HG02885 (cell line): ENCODE data around the gene PTX3.

ENCODE experiments used
- ATAC-seq: cut with Tn5 transposase; IDR thresholded peaks from one replicate; pipeline ENCODE4 v1.9.1; 2021; ENCODE audit warnings: mild to moderate bottlenecking; ENCODE audit not compliant: unreplicated experiment, poor library complexity

Gene PTX3

DNA sequence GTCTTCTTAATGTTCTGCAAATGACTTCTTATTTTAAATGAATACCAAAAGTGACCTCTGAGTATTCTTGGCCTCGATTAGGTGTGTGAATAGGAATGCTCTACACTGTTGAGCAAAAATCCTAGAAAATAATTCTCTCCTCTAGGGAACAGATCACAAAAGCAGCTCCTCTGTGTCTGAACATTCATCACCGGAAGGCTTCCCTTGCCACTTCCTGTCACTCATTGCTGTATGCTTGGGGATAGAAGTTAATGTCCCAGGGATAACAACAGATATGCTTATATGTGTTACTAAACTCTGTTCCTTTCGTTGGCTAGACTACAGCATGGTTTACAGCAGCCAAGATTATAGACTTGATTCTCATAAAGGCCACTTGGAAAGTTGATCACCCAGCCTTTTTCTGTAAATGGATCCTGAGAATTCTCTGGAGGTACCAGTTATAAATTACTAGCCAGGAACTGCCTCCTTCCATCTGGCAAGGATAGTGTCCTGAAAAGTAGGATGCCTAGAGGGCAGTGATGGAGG, 16.0 kb upstream of the PTX3 start:
- ATAC-seq: no peak

DNA sequence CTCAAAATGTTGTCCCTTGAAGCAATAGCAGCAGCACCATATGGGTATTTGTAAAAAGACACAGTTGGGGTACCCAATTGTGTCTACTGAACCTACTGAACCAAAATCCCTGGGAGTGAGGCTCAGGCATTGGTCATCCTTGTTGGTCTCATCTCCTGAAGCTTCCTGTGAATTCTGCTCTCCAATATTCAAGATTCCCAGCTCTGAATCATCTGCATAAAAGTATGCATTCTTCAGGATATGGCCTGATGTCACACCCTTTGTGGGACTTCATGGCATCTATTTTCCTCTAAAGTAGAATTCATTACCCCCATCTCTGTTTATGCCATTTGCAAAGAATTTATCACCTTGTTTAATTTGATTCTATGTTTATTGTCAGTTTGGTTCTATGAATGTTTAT, 13.3 kb upstream of the PTX3 start:
- no peak for ATAC-seq

DNA sequence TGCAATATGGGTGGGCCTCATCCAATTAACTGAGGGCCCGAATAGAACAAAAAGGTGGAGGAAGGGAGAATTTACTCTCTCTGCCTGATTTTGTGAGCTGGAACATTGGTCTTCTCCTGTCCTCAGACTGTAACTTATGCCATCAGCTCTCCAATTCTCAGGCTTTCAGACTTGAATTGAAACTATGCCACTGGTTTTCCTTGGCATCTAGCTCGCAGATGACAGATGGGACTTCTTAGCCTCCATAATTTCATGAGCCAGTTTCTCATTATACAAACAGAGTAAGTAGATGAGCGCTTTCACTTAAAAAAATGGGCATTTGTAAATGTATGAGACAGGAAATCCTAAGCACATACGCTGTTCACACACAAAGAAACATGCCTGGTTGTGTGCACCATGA, 8.7 kb upstream of the PTX3 start:
- ATAC-seq: no peak

DNA sequence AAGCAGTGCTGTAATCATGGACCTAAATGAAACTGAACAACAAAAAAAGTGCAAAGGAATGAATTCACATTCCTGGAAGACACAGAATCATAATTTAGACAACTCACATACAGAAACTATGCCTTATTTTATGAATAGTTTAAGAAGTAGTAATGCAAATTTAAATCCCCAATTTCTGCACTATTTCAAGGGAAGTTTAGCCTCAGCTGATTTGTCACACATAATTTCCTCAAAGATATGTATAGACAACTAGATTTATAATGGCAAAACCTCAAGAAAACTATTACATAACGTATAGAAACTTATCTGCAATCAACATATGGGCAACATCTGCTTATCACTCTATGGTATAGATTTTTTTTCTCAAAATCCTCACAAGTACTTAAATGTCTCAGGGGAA, 7.8 kb upstream of the PTX3 start:
- ATAC-seq: no peak

DNA sequence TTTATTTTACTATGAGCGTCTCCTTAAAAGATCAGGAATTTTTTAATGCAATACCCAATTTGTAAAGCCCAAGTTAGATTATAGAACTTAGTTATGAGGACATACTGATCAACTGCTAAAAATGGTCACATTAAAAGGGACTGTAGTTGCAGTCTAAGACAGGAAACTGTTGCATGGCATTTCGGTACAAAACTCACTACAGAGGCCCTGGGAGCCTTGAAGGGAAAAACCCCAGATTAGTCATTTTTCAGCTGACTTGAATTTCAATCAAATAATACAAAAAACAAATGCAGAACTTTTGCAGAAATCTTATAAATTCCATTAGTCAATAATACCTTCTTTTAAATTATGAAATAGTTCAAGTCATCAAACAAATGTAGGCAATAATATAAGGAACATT, 6.9 kb upstream of the PTX3 start:
- ATAC-seq: no peak

DNA sequence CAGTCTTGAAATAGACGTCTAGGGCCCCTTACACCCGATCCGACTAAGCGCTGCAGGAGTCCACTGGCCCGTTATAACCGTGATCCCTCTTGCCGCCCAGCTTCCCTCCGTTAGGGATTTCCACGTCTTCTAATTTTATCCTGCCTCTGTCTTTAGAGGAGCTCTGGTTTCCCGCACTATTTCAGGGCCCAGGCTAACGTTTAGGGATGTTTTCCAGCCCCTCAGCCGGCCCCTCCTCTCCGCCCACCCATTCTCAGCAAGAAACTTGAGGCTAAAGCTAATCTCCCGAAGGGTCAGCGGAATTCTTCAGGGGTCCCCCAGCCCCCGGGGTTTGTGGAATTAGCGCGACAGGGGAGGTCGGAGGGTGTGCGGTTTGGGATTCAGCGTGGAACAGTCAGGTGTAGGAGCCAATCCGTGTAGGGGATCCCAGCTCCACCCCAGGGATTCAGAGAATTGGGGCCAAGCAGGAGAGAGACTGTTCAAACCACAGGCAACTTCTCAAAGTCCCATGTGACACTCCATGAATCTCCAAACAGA, 1.6 kb downstream of the PTX3 start:
- no peak for ATAC-seq

DNA sequence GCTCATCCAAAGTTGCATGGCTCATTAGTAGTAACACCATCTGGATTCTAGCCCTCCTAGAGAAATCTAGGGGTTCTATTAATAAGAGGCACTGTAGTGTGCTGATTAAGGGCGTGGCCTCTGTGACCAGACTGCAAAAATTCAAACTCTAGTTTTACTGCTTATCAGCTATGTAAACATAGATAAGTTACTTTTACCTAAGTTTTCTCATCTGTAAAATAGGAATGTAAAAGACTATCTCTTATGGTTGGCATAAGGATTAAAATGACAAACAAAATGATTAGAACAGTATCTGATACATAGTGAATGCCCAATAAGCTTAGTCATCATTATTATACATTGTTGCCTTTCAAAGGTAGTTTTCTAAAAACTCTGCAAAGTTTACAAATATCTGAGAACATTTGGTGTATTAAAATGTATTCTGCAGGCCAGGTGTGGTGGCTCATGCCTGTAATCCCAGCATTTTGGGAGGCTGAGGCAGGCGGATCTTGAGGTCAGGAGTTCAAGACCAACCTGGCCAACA, 4.5 kb downstream of the PTX3 start:
- no peak for ATAC-seq

DNA sequence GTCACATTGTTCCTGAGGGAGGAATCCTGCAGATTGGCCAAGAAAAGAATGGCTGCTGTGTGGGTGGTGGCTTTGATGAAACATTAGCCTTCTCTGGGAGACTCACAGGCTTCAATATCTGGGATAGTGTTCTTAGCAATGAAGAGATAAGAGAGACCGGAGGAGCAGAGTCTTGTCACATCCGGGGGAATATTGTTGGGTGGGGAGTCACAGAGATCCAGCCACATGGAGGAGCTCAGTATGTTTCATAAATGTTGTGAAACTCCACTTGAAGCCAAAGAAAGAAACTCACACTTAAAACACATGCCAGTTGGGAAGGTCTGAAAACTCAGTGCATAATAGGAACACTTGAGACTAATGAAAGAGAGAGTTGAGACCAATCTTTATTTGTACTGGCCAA, 6.1 kb downstream of the PTX3 start:
- ATAC-seq: no peak

DNA sequence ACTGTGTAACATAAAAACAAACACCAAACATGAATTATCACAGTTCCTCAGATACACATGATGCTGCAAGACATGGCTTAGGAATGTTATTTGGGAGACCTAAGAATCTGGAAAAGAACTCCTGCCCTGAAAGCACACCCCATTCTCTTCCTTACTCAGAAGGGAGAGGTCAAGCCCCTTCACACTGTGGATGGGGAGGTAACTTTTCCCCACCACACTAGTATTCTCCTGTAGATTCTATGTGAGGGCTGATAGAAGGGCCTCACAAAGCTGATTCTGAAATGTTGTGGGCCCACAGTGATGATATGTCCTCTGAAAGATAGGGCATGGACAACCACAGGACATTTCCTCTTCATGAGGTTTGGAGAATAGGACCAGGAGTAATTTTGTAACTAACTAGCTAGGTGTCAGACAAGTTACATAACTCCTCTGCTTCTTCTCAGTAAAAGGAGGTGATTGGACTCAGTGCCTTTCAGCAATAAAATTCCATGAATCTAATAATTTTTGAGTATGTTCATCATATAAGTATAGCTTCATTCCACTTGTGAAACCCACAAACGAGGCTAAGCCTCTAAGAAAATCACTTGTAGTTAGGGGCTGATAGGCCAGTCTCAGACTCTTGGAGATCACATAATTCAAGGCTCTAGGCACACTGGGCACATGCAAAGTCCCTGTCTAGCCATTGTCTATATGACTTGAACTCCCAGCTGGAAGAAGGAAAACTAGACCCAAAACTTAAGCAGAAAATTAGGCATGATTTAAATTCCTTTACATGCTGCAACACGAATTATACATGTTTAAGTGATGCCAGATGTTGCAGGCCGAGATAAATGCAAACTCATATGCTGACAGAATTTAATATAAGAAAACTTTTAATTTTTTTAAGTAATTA, 7.5 kb downstream of the PTX3 start:
- ATAC-seq: no peak

DNA sequence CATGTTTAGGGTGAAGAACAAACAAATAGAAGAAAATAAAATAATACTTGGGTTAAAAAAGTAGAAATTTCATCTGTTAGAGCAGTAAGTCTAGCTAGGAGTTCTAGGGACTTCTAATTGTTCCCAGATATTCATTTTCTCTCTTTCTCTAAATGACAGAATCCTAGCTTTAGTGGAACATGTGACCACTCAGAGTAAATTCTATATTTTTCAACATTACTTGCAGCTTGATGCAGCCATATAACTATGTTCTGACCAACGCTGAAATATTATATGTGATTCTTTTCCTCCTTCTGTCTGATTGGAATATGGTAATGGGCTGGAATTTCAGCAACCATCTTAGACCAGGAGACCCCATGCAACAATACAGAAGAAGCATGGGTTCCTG, 8.1 kb downstream of the PTX3 start:
- no peak for ATAC-seq

DNA sequence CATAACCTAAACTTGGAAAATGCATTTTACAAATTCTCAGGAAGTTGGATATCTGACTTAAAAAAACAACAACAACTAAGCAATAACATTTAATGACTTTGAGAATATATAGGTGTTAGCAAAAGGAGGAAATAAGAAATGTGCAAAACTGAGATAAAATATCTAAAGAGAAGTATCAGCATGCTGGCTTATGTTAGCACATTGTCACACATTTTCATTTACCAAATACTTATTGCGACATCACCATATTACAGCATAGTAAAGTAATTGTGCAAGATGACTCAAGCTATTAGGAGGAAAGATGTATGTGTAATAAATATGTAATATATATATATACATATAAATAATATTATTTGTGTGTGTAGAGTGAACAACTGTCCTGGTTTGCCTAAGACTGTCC, 9.2 kb downstream of the PTX3 start:
- no peak for ATAC-seq

DNA sequence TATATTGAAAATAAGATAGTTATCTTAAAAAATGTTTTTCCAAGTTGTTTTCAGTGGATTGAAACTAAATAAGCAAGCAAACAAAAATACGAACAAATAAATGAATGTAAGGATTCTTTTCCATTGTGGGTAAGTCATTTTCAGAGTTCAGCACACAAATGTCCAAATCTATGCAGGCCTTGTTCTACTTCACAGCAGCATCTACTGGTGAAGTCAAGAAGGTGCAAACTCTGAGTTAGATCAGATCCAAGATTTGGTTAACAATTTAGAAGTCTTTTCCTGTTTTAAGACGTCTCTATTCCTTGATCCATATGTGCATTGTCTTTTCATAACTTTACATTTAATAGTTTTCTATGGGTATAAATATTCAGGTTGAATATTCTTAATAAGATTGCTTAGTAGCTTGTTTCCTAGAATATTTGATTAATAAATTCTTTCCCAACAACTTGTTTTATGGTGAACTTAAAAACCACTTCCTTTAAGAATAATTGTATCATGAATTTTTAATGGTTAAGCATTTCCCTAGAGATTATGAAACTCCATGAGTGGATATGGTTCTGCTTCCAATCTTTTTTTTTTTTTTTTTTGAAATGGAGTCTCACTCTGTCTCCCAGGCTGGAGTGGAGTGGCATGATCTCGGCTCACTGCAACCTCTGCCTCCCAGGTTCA, 10.5 kb downstream of the PTX3 start:
- no peak for ATAC-seq

DNA sequence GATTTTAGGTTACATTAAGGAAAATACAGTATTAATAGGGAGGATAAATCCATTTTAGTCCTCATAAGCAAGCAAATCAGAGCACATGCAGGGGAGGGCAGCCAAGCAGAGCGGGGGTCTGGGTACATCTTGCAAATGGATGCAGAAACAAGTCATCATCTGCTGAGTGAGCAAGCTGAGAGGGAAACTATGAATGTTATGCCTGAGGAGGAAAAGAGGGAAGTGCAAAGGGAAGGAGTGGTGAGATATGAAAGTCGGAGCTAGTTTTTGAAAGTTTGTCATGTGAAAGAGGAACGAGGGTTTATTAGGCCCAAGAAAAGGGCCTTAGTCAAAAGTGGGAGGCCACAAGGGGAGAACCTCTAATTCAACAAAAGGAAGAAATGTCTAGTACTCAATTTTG, 15.4 kb downstream of the PTX3 start:
- ATAC-seq: no peak

DNA sequence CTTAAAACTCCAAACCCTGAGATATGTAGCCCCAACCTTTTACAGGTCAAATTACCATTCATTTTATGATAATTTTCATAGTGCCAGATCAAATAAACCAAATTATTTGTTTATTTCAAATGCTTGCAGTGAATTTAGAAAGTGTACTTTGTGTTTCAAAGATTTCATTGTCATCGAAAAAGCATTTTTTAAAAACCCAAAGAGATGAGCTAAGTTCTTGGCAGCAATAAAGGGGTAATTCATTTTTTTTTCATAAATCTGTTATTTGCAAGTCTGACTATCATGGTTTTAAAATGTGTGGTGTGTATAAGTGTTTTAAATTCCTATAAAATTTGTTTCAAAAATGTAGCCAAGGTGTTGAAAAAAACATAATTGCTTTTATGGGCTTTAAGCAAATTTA, 17.2 kb downstream of the PTX3 start:
- no peak for ATAC-seq

DNA sequence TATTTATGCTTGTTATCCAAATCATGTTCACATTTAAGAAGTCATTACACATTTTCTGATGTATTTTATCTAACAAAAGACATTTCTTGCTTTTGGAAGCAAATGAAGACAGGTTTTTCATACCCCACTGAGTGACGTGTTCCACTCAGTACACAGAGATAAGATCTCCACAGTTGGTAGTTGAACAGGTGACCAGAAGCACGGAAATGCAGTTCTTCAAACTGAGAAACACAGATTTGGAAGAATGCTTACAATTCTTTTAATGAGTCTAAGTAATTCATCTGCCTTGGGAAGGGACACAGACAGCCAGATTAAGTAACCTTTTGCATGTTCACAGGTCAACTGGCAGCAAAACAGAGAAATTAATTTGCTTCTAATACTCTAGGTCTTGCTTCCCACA, 23.1 kb downstream of the PTX3 start:
- no peak for ATAC-seq

DNA sequence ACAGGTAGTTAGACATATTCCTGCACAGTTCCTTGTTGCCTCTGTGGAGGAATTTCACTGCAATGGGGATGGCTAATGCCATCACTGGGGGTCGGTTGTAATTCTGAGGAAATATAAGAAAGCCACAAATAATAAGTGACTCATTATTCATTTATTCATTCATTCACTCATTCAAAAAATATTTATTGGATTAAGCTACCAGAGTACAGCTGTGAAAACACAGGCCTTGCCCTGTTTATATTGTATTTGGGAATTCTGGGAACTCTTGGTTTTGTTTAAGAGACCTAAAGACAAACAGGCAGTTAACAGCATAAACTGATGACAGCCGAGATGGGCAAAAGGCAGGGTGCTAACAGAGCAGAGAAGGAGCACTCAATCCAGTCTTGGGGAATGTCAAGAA, 23.6 kb downstream of the PTX3 start:
- no peak for ATAC-seq

DNA sequence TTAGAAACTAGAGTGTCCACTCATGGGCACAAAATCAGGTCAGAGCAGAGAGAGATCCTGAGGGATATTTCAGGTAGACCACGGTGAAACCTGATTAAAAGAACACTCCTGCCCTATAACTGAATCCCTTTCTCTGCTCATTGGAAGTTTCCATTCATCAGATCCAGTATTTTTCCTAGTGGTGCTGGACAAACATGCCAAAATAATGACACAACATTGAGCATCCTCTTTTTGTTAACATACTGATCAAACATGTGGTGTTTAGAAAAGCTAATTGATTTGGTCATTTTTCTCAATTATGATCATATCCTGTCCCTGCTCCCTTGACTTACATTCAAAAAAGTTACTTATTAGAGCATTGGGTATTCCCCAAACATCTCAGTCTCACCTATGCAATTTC, 27.2 kb downstream of the PTX3 start:
- ATAC-seq: no peak

DNA sequence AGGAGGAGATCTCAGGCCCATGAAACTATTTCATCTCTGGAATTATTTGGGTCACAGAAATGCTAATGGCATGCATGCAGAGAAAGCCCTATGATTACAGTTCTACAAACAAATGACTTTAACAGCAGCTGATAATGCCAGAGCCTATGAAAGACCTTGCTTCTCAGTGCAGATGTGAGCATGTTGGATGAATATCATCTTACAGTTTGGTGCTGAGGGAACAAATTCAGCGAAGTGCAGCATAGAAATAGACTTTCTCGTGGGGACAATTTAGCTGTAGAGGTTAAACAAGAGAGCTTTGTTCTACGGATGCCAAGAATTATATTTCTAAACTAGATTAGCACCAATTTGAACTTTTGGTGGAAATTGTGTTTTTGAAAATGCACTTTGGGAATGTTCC, 27.7 kb downstream of the PTX3 start:
- no peak for ATAC-seq

DNA sequence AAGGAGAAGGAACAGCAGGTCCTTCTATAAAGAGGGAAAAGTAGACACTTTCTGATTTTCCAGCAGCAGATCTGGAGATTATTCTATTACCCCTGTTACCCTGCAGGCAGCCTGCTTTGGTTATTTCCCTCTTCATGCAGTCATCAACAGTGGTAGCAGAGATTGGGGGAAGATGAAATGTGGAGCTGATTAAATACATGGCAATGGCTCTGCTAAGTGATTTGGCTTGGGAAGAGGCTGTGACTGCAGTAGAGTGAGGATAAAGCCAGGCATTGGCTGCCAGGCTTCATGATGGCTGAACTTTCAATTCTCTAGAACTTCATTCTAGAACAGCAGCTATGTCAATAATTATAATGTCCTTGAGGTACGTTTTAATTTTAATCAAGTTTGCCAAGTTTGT, 29.1 kb downstream of the PTX3 start:
- no peak for ATAC-seq

DNA sequence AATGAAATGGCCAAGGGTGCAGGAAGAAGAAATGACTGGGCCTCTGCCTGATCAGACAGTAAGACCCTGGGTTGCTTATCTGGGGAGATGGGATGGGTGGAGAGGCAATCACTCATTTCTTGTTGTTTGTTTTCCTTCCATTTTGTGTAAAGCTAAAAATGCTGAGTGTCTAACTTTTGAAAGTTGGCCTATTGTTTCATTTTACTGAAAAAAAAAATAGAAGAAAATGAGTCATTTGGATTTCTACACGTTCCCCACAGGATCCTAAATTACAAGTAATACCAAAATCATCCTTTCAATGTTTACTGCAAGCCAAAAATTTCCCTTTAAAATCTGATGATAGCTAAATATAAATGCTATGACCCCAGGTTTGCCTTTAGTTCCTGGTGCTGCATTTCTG, 30.6 kb downstream of the PTX3 start:
- no peak for ATAC-seq

DNA sequence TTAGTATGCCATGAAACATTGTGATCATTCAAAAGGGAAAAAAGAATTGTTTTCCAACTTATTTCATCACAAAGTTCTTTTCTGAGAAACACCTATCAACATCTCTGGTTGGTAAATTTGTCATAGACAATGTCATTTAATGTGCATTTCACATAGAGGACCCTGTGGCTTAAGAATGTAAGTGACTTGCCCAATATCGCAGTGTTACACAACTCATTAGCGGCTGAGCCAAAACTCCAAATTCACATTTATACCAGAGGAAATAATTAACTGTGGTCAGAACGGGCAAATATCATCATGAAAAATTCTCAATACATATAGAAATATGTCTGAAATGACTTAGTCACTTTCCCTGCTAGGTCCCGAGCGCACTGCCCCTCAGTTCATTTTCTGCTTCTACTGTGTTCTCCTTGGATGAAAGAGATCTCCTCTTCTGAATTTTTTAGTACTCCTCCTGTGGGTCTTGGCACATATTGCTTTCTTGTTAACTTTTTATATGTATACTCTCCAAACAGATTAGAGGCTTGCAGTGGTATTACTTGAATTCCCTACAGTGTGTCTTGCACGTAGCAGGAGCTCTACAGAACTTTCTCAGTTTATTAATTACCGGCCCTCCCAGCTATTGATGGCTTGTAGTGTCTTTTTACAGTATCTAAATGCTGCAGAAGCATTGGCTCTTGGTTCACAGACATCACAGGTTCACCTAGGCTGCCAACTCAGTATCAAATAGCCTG, 33.1 kb downstream of the PTX3 start:
- no peak for ATAC-seq
